Endothelial cell of umbilical vein (primary cell): ENCODE results near the gene MGST3.

Source experiments
- CTCF ChIP-seq, 2 donors: IDR thresholded peaks; 1 replicate in 1 of 2; 2 replicates in 1 of 2; pipeline ENCODE4 v1.5.1; 2011; ENCODE audit warnings: low read length in 2 of 2, mild to moderate bottlenecking in 2 of 2, moderate library complexity in 2 of 2, control low read depth in 1 of 2, inconsistent platforms in 1 of 2, low read depth in 1 of 2; ENCODE audit not compliant: insufficient read depth in 1 of 2; ENCODE audit errors: extremely low read depth in 1 of 2
- EZH2 ChIP-seq: IDR thresholded peaks from 2 replicates; pipeline ENCODE4 v1.6.1; 2012; ENCODE audit warnings: borderline replicate concordance, low read depth, mild to moderate bottlenecking, moderate library complexity, low read length, inconsistent platforms; ENCODE audit not compliant: severe bottlenecking
- MYC ChIP-seq: IDR thresholded peaks from one replicate; pipeline ENCODE4 v1.6.1; 2011; ENCODE audit warnings: mild to moderate bottlenecking, low read depth, low read length
- POLR2A ChIP-seq: IDR thresholded peaks from 2 replicates; pipeline ENCODE4 v1.6.1; 2012; ENCODE audit warnings: low read depth, mild to moderate bottlenecking, control low read depth, low read length
- POLR2AphosphoS5 ChIP-seq: IDR thresholded peaks from 2 replicates; pipeline ENCODE4 v1.6.1; 2012; ENCODE audit warnings: low read depth, mild to moderate bottlenecking, control low read depth, low read length, moderate library complexity; ENCODE audit not compliant: insufficient read depth

DNA sequence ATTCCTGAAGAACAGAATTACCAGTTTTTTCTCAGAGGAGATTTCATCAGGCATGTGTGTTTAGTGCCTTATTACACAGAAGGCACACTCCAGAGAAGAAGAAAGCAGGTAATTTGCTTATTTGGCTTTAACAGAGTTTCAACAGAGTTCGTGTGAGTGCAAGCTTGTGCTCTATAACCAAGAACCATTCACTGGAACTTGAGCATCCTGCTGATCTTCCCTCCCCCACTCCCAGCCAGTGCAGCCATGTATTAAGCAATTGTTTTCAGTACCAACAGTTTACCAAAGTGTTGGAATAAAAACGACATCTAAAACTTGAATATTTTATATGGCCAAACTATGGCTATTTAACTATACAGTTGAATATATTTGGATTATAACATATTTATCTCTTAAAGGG is 4.3 kb downstream of the MGST3 start:
- no peak for TF ChIP-seq MYC
- TF ChIP-seq POLR2A: no peak
- TF ChIP-seq POLR2AphosphoS5: no peak
- no peak for TF ChIP-seq CTCF (IDR thresholded peaks at IDR 0.05; ENCODE audit: extremely low read depth in 1 of 2, insufficient read depth in 1 of 2, low read depth in 1 of 2, low read length in 2 of 2)
- TF ChIP-seq EZH2: no peak
